Type B pancreatic cell (in vitro differentiated cells): Measurements from ENCODE around the gene PDE5A. TPM values are rescaled to one million over a fixed set of nuclear protein-coding genes. Genes with fewer than 3 reads are reported as not detected.
"Not testable (repeated sequence)": the region's sequence is repeated elsewhere in the genome, so short reads cannot be mapped to it uniquely, and the experiment has no call there.

ENCODE experiments used
- DNase-seq: peaks from one replicate; pipeline ENCODE4 v3.0.0; 2021; ENCODE audit warnings: mixed read lengths; ENCODE audit not compliant: unreplicated experiment; ENCODE audit errors: extremely low spot score
- H3K27ac Mint-ChIP-seq: 2 replicates; pipeline ENCODE4 v1.8.0; 2021; ENCODE audit warnings: mild to moderate bottlenecking, mixed read lengths
- H3K27me3 Mint-ChIP-seq: 2 replicates; pipeline ENCODE4 v1.8.0; 2021; ENCODE audit warnings: mixed read lengths
- H3K36me3 Mint-ChIP-seq: 2 replicates; pipeline ENCODE4 v1.8.0; 2021; ENCODE audit warnings: mixed read lengths
- H3K4me1 Mint-ChIP-seq: one replicate; pipeline ENCODE4 v1.8.0; 2021; ENCODE audit warnings: mixed read lengths; ENCODE audit not compliant: unreplicated experiment
- H3K4me3 Mint-ChIP-seq: 2 replicates; pipeline ENCODE4 v1.8.0; 2021; ENCODE audit warnings: mild to moderate bottlenecking, mixed read lengths
- H3K9me3 Mint-ChIP-seq: 2 replicates; pipeline ENCODE4 v1.8.0; 2021; ENCODE audit warnings: mixed read lengths
- total RNA-seq: library from RNA; stranded (reverse); gene quantifications from 2 replicates; pipeline ENCODE4 v1.2.1, GENCODE V29; 2021; ENCODE audit warnings: low replicate concordance
- TF ChIP-seq, protein P1 (sequence below): fragments of 200-600 bp; sonication (generic); conservative IDR thresholded peaks from 2 replicates; pipeline ENCODE4 v1.5.0; 2021; ENCODE audit warnings: antibody characterized with exemption, mild to moderate bottlenecking

PDE5A gene
- total RNA-seq, 1 donor from 2014 or later, result 77.4 TPM

DNA sequence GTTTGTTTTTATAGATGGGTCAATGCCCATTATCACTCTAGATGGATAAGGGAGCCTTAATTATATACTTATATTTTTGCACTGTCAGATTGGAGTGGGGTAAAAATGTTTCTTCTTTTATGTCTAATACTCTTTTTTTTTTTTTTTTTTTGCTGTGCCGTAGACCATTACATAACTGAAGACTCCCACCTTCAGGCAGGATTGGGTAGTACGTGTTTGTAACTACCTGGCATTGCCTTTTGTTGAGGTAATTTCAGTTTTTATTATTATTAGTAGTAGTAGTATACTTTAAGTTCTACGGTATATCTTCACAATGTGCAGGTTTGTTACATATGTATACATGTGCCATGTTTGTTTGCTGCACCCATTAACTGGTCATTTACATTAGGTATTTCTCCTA lies 165.9 kb downstream of the PDE5A start:
- not testable (repeated sequence) for H3K4me3 Mint-ChIP-seq, H3K4me1 Mint-ChIP-seq, H3K27me3 Mint-ChIP-seq, H3K9me3 Mint-ChIP-seq, H3K36me3 Mint-ChIP-seq, DNase-seq
- peak overlapping the region; percentile 13 for H3K27ac Mint-ChIP-seq
- TF ChIP-seq, protein P1, sequence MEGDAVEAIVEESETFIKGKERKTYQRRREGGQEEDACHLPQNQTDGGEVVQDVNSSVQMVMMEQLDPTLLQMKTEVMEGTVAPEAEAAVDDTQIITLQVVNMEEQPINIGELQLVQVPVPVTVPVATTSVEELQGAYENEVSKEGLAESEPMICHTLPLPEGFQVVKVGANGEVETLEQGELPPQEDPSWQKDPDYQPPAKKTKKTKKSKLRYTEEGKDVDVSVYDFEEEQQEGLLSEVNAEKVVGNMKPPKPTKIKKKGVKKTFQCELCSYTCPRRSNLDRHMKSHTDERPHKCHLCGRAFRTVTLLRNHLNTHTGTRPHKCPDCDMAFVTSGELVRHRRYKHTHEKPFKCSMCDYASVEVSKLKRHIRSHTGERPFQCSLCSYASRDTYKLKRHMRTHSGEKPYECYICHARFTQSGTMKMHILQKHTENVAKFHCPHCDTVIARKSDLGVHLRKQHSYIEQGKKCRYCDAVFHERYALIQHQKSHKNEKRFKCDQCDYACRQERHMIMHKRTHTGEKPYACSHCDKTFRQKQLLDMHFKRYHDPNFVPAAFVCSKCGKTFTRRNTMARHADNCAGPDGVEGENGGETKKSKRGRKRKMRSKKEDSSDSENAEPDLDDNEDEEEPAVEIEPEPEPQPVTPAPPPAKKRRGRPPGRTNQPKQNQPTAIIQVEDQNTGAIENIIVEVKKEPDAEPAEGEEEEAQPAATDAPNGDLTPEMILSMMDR, result peak; percentile 31

DNA sequence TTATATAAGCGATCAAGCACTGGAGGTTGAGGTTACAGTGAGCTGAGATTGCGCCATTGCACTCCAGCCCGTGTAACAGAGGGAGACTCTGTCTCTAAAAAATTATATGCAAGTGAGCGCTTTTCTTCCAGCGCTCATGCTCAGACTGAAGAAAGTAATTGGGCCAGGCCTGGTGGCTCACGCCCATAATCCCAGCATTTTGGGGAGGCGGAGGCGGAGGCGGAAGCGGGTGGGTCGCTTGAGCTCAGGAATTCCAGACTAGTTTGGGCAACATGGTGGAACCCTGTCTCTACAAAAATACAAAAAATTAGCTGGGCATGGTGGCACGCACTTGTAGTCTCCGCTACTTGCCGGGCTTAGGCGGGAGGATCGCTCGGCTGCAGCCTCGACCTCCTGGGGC lies 172.9 kb downstream of the PDE5A start:
- DNase-seq, H3K4me1 Mint-ChIP-seq, H3K27ac Mint-ChIP-seq, H3K27me3 Mint-ChIP-seq, H3K9me3 Mint-ChIP-seq, H3K36me3 Mint-ChIP-seq: not testable (repeated sequence)
- peak overlapping the region; percentile 95 for H3K4me3 Mint-ChIP-seq

DNA sequence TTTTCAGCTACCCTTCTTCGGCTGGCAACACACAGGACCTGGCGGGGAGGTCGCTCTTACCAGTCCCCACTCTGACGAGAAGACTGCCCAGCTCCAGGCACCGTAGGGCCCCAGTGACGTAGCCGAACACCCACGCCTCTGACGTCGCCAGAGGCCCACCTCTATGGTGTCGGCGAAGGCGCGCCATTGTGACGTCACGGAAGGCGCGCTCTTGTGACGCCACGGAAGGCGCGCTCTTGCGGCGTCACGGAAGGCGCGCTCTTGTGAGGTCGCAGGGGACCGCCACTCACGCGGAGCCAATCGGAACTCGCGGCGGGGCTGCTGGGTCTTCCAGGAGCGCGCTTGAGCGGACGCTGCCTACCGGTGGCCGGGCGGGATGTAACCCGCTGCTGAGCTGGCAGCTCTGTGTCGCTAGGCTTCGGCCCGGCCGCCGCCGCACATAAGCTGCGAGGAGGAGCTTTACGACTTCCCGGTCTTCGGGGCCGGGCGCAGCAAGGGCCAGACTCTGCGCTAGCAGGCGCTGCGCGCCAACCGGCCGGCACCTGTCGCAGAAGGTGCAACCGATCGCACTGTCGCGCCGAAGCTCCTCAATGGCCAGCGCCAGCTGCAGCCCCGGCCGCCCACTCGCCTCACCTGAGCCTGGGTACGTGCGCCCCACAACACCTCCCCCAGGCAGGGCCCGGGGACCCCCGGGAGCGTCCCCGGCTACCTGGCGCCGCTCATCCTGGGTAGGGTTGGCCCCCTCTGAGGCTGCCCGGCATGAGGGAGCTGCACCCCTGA lies 173.9 kb downstream of the PDE5A start:
- not testable (repeated sequence) for H3K27me3 Mint-ChIP-seq, H3K9me3 Mint-ChIP-seq, H3K4me1 Mint-ChIP-seq, H3K36me3 Mint-ChIP-seq
- TF ChIP-seq, protein P1, result peak; percentile 26
- peak; percentile 92 for DNase-seq
- peak overlapping the region; percentile 99 for H3K27ac Mint-ChIP-seq
- H3K4me3 Mint-ChIP-seq, result peak overlapping the region; percentile 95

DNA sequence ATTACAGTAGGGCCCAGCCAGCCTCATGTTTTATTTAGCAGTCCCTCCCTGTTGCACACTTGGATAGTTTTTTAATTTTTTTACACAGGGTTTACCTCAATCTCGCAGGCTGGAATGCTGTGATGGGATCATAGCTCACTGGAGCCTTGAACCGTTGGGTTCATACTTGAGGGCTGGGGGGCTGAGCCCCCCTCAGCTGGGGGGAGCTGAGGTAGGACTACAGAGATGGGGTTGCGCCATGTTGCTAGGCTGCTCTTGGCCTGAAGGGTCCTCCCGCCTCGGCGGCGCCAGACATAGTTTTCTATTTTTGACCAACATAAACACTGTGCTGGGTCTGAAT lies 174.5 kb downstream of the PDE5A start:
- H3K9me3 Mint-ChIP-seq, H3K4me1 Mint-ChIP-seq, H3K36me3 Mint-ChIP-seq, DNase-seq, H3K27me3 Mint-ChIP-seq: not testable (repeated sequence)
- H3K4me3 Mint-ChIP-seq, result peak overlapping the region; percentile 95
- TF ChIP-seq, protein P1, result peak; percentile 40
- H3K27ac Mint-ChIP-seq, result peak overlapping the region; percentile 99

DNA sequence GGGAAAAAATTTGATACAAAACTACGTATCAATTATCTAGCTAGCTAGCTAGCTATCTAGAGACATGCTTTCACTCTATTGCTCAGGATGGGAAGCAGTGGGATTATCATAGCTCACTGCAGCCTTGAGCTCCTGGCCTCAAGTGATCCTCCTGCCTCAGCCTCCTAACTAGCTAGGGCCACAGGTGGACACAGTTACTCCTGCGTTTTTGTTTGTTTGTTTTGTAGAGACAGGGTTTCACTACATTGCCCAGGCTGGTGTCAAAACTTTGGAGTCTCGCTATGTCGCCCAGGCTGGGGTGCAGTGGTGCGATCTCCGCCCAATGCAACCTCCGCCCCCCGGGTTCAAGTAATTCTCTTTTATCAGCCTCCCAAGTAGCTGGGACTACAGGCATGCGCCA lies 175.3 kb downstream of the PDE5A start:
- not testable (repeated sequence) for H3K4me1 Mint-ChIP-seq, H3K9me3 Mint-ChIP-seq, DNase-seq, H3K4me3 Mint-ChIP-seq, H3K27me3 Mint-ChIP-seq, H3K36me3 Mint-ChIP-seq, H3K27ac Mint-ChIP-seq

DNA sequence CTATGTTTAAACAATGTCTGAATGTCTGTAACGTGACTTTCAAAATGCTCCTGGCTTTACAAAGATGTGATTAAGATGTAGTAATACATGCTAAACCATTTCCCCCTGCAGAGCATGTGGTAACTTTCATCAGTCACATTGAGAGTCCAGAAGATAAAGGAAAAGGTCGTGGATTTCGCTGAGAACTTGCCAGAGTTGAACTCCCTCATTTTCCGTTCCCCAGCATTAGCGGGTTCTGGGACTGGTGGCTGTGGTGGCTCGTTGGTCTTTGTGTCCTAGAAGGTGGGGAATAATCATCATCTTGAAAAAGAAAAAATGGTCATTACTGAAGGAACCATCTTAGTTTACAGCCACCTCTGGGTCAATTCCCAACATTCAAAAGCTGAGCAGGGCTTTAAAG lies 178.8 kb downstream of the PDE5A start:
- H3K4me1 Mint-ChIP-seq, H3K4me3 Mint-ChIP-seq, H3K9me3 Mint-ChIP-seq, H3K27me3 Mint-ChIP-seq, DNase-seq, H3K27ac Mint-ChIP-seq, H3K36me3 Mint-ChIP-seq: not testable (repeated sequence)
